ENCODE results near the gene SLC2A3. TPM values are rescaled to one million over a fixed set of nuclear protein-coding genes. Genes with fewer than 3 reads are reported as not detected.

Gene SLC2A3
- total and polyA plus RNA-seq, 2 experiments from 2014 or later = 199 to 388 TPM

GRCh38 chr12:7961395-7962178 is 25.6 kb upstream of the SLC2A3 start (continued):
- TF ChIP-seq REST (IDR thresholded peaks at IDR 0.05; ENCODE audit: unreplicated experiment) (no peak), CREB1 (CRISPR knock-in tag; IDR thresholded peaks at IDR 0.05; ENCODE audit: low read depth) (no peak), ZNF114 (CRISPR knock-in tag; IDR thresholded peaks at IDR 0.05) (no peak)

- Mint-ChIP-seq H3K9me3 (no peaks in the 10 kb centered on the region), H3K36me3 (ENCODE audit: low read depth) (peaks cover 6% of the 10 kb centered on the region; the same call in 1 of the 3 replicates), H3K4me3 (peak overlapping the region; percentile 77), H3K27ac (peak overlapping the region; percentile 90), H3K27me3 (ENCODE audit: insufficient read depth, low read depth, poor library complexity) (peaks cover 10% of the 10 kb centered on the region), H3K4me1 (peaks cover 42% of the 10 kb centered on the region)
- H3K4me2 ChIP-seq = peak overlapping the region; percentile 62
- no peaks in the 10 kb centered on the region; the same call in 1 of the 2 replicates for H3F3A ChIP-seq (replicated peaks; ENCODE audit: low read depth)
- peak; percentile 89 for ATAC-seq
- no peaks in the 10 kb centered on the region for H3K36me3 ChIP-seq (ENCODE audit: insufficient read depth)
- no peaks in the 10 kb centered on the region for H3K79me2 ChIP-seq (replicated peaks; ENCODE audit: insufficient read depth)
- no peaks in the 10 kb centered on the region for H3K27me3 ChIP-seq (ENCODE audit: insufficient read depth)
- no peaks in the 10 kb centered on the region for H4K20me1 ChIP-seq (replicated peaks; ENCODE audit: insufficient read depth)
- H3K9me2 ChIP-seq (ENCODE audit: insufficient read depth) = no peaks in the 10 kb centered on the region
- DNase-seq (ENCODE audit: low spot score) = peak; percentile 97
- H2AFZ ChIP-seq = no peak overlapping the region
- H3K4me1 ChIP-seq (ENCODE audit: insufficient read depth) = peaks cover 41% of the 10 kb centered on the region
- peak overlapping the region; percentile 50 for H3K4me3 ChIP-seq
- peak overlapping the region; percentile 88 for H3K27ac ChIP-seq (ENCODE audit: low read depth)
- TF ChIP-seq POLR2AphosphoS5 (IDR thresholded peaks at IDR 0.05; ENCODE audit: low read depth) (peak; percentile 65), ETS1 (IDR thresholded peaks at IDR 0.05) (peak; percentile 37; the same call in 1 of the 2 replicates), NANOG (IDR thresholded peaks at IDR 0.05; ENCODE audit: borderline replicate concordance) (peak; percentile 73), JUNB (IDR thresholded peaks at IDR 0.05; ENCODE audit: unreplicated experiment) (no peak), ZNF331 (CRISPR knock-in tag; IDR thresholded peaks at IDR 0.05; ENCODE audit: low read depth) (no peak), ZNF462 (CRISPR knock-in tag; IDR thresholded peaks at IDR 0.05) (no peak), EZH2phosphoT487 (IDR thresholded peaks at IDR 0.05; ENCODE audit: unreplicated experiment) (no peak)
Observed at GRCh38 chr12:7959701-7960121, 23.7 kb upstream of the SLC2A3 start.
